Inflammatory macrophage treated with lipopolysaccharide for 1 hour (primary cell): ENCODE measurements around the gene B3GALT5.

Experiments used
- DNase-seq, 2 donors: peaks; one replicate each; pipeline ENCODE4 v3.0.0-alpha.2; 2020 to 2022

The B3GALT5 gene

DNA sequence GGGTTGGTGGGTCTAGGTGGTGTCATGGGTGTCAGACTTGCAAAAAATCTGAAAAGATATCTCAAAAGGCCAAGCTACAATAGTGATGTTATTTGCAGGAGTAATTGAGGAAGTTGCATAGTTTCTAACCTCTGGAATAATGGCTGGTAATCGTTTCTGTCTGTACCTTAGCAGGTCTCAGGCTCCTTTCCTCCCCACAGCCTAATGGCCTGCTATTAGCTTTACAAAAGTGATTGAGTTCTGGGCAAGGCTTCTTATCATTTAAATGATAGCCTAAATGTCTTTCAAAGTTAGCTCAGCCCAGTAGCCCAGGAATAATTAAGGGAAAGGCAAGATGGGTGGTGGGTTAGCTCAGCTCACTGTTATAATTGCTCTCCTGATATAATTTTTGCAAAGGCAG lies 94.6 kb downstream of the B3GALT5 start:
- DNase-seq: no peak

DNA sequence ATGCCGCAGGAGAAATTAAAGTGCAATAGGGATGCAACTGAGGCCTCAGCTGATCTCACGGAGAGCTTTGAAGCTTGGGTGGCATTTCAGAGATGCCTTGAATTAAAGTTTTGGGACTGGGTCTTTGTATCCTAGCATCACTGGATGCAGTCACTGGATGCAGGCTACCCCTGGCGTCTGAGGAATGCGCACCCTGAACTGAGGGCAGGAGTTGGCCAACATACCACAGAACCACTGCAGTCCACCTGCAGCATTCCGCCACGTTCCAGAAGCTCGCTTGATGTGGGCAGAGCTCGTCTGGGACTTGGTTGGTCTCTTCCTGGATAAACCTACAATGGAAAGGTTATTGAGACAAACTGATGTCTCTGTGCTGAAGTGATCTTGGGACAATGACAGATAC lies 98.1 kb downstream of the B3GALT5 start:
- DNase-seq: no peak

DNA sequence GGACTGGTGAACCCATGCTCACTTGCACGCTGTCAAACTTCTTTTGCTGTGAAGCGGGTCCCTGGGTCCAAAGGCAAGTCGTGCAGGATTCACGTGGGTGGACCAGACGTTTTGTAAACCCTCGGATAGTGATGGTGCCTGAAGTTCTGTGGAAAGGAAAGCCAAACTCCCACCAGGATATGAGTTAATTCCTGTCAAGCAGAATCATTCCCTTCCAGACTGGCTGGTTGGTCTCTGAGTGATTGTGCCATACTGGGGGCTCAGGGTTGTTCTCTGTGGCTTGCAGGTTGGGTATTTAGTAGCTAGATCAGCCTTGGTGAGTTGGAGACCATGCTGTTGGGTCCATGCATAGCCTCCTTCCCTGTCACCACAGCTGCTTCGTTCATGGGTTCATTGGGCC lies 99.5 kb downstream of the B3GALT5 start:
- no peak for DNase-seq

DNA sequence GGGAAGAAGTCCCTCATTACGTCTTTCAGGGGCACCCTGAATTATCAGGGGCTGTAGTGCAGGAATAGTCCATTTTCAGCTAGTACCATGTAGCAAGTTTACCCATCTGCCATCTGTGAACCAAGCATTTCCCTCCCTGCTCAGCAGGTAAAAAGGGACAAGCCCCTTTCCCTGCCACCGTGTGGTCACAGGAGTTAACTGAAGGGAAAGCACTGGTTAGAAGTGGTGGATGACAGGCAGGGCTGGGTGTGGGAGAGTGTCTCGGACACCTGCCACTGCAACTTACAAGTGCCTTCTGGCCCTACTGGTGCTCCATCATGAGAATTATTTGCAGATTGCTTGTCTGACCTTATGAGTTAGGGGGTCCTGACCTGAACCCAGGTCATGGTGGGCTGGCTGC lies 100.2 kb downstream of the B3GALT5 start:
- no peak for DNase-seq

DNA sequence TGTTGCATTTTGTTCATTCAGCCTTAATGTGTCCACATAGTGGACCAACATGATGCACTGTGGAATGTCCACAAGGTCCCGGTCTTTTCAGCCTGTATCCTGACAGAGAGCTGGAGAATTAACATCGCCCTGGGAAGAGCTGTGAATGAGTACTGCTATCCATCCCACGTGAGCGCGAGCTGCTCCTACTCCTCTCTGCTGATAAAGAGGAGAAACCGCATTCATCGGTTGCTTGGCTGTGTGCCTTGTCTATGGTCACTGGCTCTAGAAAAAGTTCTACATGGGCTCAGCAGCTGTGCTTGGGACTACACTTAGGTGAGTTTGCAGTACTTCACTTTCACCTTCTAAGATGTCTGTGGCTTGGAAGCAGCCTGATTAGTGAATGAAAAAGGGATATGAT lies 101.2 kb downstream of the B3GALT5 start:
- no peak for DNase-seq

DNA sequence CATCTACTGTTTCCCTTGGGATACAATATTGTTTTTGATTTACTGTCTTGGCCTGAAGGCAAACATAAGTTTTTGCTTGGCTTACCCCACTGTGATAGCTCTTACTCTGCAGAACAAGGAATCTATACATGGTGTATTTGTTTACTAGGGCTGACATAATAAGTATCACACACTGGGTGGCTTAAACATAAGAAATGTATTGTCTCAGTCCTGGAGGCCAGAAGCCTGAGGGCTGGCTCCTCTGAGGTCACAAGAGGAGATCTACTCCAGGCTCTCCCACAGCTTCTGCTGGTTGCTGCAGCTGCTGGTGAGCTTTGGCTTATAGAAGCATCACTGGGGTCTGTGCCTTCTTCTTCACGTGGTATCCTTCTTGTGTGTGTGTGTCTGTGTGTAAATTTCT lies 101.6 kb downstream of the B3GALT5 start:
- no peak for DNase-seq

DNA sequence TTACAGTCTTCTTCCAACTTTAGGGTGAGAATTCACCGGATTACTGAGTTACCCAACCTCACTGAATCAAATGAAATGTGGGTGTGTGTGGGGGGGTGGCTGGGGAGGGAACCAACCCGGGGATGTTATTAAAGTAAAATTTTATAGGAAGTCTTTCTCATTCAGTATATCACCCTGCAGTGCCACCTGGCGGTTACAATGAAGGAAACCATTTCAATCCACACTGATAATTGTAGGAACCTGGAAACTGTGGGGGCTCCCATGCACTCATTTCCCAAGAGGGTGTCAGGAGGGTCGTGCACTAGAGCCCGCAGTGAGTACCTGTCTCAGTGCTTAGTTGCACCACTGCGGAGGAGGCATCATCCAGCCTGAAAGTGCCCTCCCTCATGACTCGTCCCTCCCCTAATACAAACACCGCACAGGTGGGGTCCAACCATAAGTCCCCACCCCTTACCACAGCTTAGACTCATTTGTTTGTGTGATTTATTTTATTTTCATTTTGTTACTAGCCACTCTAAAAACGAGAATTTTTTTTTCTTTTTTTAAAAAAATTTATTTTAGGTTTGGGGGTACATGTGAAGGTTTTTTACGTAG lies 103.2 kb downstream of the B3GALT5 start:
- DNase-seq: peak; percentile 14 to 60

DNA sequence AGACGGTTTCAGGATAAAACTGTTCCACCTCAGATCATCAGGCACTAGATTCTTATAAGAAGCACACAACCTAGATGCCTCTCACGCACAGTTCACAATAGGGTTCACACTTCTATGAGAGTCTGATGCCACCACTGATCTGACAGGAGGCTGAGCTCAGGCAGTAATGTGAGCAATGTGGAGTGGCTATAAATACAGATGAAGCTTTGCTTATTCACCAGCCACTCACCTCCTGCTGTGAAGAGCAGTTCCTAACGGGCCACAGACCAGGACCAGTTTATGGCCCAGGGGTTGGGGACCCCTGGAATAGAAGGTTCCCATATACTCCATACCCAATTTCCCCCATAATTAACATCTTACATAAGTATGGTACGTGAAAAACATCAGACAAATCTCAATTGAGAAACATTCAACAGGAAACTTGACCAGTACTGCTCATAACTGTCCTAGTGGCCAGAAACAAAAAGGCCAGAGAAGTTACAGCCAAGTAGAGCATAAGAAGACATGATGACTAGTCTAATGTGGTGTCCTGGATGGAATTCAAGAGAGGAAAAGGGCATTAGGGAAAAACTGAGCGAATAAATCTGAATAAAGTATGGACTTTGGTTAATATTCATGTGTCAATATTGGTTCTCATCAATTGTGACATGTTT lies 107.5 kb downstream of the B3GALT5 start:
- DNase-seq: no peak

DNA sequence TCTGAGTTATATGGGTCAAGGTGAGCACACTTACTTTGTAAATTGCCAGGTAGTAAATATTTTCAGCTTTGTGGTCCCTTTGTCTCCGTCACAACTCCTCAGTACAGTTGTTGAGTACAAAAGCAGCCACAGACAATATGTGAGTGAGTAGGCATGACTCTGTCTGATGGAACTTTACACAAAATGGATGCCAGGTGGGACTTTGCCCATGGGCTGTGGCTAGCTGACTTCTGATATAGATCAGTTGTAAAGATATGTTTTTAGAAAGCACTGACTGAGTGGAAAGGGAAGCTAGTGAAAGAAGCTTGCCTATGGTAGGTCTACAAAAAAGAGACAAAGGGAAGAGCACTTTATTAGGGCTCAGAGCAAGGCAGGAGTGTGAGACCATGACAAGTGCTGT lies 109.1 kb downstream of the B3GALT5 start:
- DNase-seq: no peak
